ENCODE data around the gene RELN. TPM values are rescaled to one million over a fixed set of nuclear protein-coding genes. Genes with fewer than 3 reads are reported as not detected.

Gene RELN
- total RNA-seq, 1 experiment from 2014 or later: not detected

DNA sequence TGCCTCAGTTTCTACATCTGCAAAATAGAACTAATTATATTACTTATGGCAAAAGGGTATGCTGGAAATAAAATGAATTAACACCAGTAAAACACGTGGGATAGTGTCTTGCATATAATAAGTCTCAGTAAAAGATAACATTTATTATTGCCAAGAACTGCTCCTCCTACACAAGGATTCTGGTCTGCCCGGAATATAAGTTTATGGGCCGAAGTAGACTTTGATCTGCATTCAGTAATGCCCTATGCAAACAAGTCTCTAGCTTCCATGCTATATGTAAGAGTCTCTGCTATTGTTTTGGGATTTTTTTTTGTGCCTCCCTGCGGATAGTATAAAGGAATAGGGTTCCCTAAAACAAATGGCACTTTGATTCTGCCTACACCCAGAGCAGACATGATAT, 417.9 kb downstream of the RELN start:
- DNase-seq (ENCODE audit: low read depth): no peak

DNA sequence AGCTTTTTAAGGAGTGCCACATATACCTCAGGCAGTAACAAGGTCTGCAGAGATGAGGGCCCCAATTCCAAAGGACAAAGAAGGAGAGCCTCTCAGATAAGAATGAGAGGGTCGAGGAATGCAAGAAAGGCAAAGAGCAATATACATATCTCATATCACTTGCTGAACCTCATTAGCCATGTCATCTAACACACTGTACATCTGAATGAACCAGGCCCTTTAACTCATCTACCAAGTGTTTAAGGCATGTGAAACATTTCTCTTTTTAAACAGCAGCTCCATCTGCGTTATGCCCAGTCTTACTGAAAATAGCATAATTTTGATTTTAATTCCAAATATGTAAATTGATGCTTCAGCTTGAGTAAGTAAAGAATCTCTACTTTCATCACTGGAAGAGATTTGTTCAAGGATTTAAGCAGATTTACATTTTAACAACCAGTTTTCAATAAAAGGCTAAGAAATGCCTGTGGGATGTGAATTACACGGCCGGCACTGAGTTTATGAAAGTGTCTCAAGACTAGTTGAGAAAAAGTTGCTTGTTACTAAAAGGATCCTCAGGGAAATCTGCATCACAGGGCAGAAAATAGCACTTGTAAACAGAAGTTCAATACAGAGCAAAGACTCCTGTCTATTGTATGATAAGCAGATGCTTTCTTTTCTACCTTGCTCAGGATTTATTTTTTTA, 419.7 kb downstream of the RELN start:
- no peak for DNase-seq (ENCODE audit: low read depth)

DNA sequence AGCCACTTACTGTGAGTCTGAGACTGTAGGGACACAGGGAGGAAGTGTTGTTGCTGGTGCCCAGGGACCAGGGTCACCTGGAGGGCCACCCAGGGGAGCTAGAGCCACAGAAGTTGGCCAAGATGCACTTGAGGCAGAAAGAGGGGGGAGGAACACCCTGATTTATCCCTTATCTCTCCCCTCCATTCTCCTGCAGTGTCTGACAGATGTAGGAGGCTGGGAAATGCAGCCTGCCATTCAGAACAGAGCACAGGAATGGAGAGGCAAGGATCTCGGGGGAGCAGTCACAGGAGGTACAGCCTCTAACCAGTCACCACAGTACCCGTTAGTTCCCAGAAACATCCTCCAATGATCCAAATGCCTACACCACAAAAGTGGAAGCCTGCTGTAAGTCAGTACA, 425.0 kb downstream of the RELN start:
- no peak for DNase-seq (ENCODE audit: low read depth)

DNA sequence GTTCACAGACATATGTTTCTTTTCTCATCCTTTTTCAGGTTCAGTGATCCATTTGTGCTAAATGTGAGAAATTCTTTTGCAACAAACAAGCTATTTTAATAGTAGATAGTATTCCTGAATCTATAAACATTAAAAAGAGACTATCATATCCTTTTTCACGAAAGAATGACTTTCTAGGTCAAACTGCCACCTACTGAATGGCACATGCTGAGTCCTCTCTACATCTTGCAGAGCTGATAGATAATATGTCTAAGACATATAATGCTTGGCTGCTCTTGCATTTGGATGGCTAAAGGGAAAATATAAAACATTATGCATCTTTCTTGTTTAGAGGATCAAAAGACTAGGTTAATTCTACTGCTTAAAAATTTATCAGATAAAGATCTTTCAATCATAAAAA, 429.3 kb downstream of the RELN start:
- DNase-seq (ENCODE audit: low read depth): no peak

GRCh38 chr7:103551016-103551415, 438.4 kb downstream of the RELN start:
- DNase-seq (ENCODE audit: low read depth): no peak

DNA sequence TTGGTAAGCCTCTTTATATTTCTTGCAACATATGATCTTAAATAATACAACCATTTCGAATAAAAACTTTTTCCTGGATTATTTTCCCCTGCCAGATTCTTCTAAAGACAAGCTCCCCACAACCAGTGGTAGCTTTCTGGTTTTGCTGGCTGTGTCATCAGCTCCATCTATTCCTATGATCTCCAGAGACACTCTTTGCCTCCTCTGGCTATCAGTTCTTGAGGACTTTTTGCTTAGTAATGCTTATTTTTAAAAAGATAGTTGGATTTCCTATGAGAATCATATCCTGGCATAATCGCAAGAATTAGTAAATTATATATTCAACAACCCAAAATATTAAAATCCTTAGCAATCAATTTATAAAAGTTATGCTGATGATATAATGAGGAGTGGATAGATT, 439.7 kb downstream of the RELN start:
- no peak for DNase-seq (ENCODE audit: low read depth)

- no peak for DNase-seq (ENCODE audit: low read depth)
Observed at GRCh38 chr7:103547451-103548284, 441.8 kb downstream of the RELN start.

- no peak for DNase-seq (ENCODE audit: low read depth)
Observed at GRCh38 chr7:103542470-103542869, 447.0 kb downstream of the RELN start.

DNA sequence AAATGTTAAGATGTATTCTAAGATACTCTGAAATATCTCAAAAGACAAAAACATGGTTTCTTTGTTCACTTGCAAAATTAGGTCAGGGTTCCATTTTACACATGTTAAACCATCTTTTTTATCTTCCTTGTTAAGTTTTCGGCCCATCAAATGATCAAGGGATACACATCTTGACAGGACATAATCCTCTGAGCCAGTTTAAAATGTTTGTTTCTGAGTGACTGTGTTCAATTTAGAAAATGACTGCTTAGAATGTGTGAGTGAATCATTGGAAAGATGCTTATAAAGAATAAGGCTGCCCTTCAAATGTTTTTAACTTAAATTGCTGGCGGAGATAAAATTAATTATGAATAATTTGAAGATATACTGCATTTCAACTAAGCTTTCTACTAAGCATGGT, 447.5 kb downstream of the RELN start:
- DNase-seq (ENCODE audit: low read depth): no peak

DNA sequence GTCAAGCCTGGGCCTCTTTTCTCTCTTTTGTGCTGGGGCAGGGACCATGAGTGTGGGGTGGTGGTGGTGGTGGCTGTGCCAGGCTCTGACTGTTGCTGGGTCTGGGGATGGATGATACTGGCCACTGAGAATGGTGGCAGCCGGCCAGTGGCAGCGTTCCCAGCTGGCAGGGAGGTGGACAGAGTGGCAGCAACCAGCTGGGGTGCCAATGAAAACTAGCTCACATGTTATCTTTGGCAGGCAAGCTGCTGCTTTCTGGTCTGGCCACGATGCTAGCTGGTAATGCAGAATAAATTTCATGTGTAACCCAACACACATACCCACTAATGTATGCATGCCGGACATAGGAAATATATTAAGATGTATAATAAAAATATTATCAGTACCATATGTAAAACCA, 448.4 kb downstream of the RELN start:
- DNase-seq (ENCODE audit: low read depth): peak; percentile 5

DNA sequence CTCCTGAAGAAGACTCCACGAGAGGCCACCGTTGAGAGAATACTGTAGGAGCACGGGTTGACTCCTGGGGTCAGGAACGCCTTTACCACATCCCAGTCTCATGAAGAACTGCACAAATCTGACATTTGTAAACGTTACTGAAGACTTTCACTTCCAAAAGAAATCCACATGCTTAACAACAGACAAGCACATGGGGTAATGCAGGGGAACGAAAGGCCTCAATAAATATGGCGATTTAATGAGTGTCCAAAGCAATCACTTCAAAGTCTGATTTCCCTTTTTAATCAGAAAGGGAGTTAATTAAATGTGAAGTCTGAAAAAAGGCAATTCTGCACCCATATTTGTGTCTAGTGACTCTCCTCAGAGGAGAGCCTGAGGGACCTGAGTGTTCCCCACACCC, 449.1 kb downstream of the RELN start:
- DNase-seq (ENCODE audit: low read depth): no peak

DNA sequence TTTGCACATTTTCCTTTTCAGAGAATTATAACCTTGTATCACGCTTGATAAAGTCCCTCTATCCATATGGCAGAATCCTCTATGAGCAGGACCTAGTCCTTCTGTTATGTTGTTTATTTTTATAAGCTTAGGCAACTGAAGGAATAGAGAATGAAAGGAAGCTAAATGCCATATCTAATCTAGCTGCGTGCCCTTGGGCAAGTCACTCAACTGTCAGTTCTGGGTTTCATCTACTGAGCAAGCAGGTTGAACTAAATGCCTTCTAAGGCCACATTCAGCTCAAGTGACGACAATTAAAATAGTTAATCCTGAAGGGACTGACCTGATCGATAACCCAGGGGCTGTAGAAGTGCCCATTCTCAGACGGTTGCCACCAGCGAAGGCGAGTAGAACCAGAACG, 449.6 kb downstream of the RELN start:
- no peak for DNase-seq (ENCODE audit: low read depth)

GRCh38 chr7:103538964-103539709, 450.3 kb downstream of the RELN start:
- DNase-seq (ENCODE audit: low read depth): no peak

- no peak for DNase-seq (ENCODE audit: low read depth)
Observed at GRCh38 chr7:103533761-103534160, 455.7 kb downstream of the RELN start.

- DNase-seq (ENCODE audit: low read depth): no peak
Observed at GRCh38 chr7:103532955-103533354, 456.5 kb downstream of the RELN start.

- no peak for DNase-seq (ENCODE audit: low read depth)
Observed at GRCh38 chr7:103528152-103528551, 461.3 kb downstream of the RELN start.

GRCh38 chr7:103525937-103526336, 463.5 kb downstream of the RELN start:
- no peak for DNase-seq (ENCODE audit: low read depth)

DNA sequence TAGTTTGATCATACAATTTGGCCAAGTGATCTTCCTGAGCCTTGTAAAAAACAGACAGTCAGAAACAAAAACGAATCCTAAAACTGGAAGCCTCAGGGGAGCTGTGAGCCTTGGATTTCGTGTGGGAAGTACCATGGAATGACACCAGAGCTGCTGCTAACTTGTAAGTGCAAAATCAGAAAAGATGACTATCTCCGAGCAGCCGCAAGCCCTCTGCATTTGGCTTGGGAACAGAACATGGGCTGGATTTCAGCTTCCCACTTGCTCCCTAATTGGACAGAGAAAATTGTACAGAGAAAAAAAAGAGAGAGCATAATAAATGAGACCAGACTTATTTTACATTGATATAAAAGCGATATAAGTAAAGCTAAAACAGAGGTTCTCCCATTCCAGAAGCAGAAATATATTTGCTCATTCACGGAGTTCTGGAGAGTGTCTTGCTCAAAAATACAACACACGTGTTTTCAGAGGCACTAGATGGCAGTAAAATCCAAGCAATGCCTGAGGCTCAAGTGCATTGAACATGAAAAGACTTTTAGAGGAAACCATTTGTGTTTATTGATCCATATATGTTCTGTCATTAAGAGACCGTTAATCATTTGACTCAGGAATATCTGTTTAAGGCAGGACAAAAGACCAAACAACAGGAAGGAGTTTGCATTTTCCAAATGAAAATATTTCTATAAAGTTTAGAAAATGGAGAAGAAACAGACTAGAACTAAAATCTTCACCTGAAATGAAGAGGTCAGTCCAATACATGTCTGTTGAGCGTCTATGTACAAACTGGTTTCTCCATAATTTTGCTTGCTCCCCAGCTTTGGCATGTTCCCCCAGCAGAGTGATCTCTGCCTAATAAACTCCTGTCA, 465.2 kb downstream of the RELN start:
- DNase-seq (ENCODE audit: low read depth): peak; percentile 23

DNA sequence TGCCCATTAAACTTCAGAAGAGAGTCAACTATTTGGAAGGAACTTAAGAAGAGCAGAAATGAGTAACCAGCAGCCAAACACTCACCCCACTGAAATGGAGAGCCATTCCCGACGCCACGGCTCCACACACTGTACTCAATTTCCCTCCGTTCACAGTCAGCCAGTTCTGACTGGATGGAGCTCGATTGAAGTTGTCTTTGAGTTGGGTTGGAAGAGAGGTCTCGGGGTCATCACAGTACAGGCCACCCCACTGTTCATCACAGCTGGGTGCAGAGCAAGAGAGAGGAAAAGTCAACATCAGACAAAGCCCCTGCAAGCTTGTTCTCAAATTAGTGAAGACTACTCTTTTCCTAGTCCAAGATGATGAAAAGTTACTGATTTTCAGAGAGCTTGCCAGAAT, 467.5 kb downstream of the RELN start:
- DNase-seq (ENCODE audit: low read depth): no peak

GRCh38 chr7:103504505-103505135, 484.8 kb downstream of the RELN start:
- DNase-seq (ENCODE audit: low read depth): no peak

DNA sequence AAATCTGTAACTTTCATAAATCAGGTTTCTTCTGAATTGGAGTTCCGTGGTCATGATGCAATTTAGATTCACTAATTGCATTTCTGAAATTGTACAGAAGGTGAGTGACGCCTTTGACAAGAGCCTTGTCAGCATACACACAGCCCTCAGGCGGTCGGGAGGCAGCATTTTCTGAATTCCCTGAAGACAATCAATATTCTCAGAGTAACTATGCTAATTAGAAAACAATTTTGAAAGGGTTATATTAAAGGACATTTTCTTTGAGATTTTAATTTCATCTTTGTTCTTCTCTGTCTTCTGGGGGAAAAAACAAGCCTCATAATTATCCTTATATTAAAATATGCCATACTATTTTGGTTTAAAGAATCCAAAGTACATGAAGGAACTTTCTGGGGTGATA, 488.3 kb downstream of the RELN start:
- DNase-seq (ENCODE audit: low read depth): no peak
